ENCODE data around the gene ZP4.

The ZP4 gene, protein sequence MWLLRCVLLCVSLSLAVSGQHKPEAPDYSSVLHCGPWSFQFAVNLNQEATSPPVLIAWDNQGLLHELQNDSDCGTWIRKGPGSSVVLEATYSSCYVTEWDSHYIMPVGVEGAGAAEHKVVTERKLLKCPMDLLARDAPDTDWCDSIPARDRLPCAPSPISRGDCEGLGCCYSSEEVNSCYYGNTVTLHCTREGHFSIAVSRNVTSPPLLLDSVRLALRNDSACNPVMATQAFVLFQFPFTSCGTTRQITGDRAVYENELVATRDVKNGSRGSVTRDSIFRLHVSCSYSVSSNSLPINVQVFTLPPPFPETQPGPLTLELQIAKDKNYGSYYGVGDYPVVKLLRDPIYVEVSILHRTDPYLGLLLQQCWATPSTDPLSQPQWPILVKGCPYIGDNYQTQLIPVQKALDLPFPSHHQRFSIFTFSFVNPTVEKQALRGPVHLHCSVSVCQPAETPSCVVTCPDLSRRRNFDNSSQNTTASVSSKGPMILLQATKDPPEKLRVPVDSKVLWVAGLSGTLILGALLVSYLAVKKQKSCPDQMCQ

GRCh38 chr1:237890822-237891221 is at the start of gene ZP4:
Gene ZP4, minus strand, starts transcription at chr1:237890922. Its CDS starts 287 bp downstream, at chr1:237890635.
- TF ChIP-seq BACH2 (CRISPR knock-in tag; IDR thresholded peaks at IDR 0.05; ENCODE audit: borderline replicate concordance) (no peak), RARB (CRISPR knock-in tag; IDR thresholded peaks at IDR 0.05) (no peak), CSDC2 (CRISPR knock-in tag; IDR thresholded peaks at IDR 0.05) (no peak), ZNF8 (CRISPR knock-in tag; IDR thresholded peaks at IDR 0.05) (no peak), TOX (CRISPR knock-in tag; IDR thresholded peaks at IDR 0.05; ENCODE audit: borderline replicate concordance) (no peak), POU6F1 (CRISPR knock-in tag; IDR thresholded peaks at IDR 0.05; ENCODE audit: borderline replicate concordance, low read depth) (no peak), ZNF565 (CRISPR knock-in tag; conservative IDR thresholded peaks at IDR 0.05; ENCODE audit: low read depth) (no peak), ARNTL (CRISPR knock-in tag; IDR thresholded peaks at IDR 0.05; ENCODE audit: borderline replicate concordance, low read depth) (no peak), SNAI2 (CRISPR knock-in tag; IDR thresholded peaks at IDR 0.05) (no peak), ZC3H10 (CRISPR knock-in tag; IDR thresholded peaks at IDR 0.05) (no peak), CSRNP3 (CRISPR knock-in tag; IDR thresholded peaks at IDR 0.05) (no peak), ZFP30 (CRISPR knock-in tag; IDR thresholded peaks at IDR 0.05) (no peak), PPARA (CRISPR knock-in tag; IDR thresholded peaks at IDR 0.05; ENCODE audit: borderline replicate concordance) (no peak), ZFP3 (CRISPR knock-in tag; IDR thresholded peaks at IDR 0.05) (no peak), ESRRG (CRISPR knock-in tag; IDR thresholded peaks at IDR 0.05) (no peak), PATZ1 (CRISPR knock-in tag; IDR thresholded peaks at IDR 0.05; ENCODE audit: borderline replicate concordance) (no peak)
- TF ChIP-seq, protein P1, sequence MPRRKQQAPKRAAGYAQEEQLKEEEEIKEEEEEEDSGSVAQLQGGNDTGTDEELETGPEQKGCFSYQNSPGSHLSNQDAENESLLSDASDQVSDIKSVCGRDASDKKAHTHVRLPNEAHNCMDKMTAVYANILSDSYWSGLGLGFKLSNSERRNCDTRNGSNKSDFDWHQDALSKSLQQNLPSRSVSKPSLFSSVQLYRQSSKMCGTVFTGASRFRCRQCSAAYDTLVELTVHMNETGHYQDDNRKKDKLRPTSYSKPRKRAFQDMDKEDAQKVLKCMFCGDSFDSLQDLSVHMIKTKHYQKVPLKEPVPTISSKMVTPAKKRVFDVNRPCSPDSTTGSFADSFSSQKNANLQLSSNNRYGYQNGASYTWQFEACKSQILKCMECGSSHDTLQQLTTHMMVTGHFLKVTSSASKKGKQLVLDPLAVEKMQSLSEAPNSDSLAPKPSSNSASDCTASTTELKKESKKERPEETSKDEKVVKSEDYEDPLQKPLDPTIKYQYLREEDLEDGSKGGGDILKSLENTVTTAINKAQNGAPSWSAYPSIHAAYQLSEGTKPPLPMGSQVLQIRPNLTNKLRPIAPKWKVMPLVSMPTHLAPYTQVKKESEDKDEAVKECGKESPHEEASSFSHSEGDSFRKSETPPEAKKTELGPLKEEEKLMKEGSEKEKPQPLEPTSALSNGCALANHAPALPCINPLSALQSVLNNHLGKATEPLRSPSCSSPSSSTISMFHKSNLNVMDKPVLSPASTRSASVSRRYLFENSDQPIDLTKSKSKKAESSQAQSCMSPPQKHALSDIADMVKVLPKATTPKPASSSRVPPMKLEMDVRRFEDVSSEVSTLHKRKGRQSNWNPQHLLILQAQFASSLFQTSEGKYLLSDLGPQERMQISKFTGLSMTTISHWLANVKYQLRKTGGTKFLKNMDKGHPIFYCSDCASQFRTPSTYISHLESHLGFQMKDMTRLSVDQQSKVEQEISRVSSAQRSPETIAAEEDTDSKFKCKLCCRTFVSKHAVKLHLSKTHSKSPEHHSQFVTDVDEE (CRISPR knock-in tag; IDR thresholded peaks at IDR 0.05) = no peak
- TF ChIP-seq, protein P2, sequence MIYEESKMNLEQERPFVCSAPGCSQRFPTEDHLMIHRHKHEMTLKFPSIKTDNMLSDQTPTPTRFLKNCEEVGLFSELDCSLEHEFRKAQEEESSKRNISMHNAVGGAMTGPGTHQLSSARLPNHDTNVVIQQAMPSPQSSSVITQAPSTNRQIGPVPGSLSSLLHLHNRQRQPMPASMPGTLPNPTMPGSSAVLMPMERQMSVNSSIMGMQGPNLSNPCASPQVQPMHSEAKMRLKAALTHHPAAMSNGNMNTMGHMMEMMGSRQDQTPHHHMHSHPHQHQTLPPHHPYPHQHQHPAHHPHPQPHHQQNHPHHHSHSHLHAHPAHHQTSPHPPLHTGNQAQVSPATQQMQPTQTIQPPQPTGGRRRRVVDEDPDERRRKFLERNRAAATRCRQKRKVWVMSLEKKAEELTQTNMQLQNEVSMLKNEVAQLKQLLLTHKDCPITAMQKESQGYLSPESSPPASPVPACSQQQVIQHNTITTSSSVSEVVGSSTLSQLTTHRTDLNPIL (CRISPR knock-in tag; IDR thresholded peaks at IDR 0.05; ENCODE audit: low read depth) = no peak
- no peak for ATAC-seq

DNA sequence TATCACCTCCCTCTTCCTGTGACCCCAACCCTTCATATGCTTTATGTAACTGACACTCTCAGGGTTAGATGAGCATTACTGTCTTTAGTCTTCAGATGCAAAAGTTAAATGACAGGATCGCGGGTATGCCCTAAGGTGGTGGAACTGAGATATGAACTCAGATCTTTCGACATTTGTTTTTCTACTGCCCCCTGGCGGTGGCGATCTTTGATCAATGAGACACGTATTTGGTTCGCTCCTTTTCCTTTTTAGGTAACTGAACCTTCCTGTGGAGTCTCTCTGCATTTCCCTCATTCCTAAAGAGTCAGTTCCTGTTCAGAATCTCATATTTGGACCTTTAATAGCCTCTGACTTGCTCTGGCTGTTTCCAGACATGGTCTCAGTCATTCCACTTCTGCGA is 47.8 kb upstream of the ZP4 start:
- no peak for ATAC-seq

DNA sequence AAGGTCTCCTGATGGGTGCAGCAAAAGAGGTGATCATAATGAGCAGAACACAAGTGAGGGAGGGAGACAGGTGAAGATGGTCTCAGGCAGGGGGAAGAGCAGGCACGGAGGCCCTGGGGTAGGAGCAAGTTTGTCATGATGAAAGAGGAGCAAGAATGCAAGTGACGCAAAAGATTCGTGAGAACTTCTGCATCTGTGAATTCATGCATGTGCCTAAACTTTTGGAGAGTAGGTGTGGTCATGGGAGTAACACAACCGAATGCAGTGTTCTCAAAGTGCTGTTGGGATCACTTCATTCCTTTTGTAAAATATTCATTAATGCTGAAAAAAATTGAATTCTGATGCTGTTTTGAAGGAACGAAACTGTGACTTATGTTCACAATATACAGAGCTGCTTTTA is 47.3 kb upstream of the ZP4 start:
- no peak for ATAC-seq
- no peak for TF ChIP-seq ISL1 (CRISPR knock-in tag; IDR thresholded peaks at IDR 0.05)
- TF ChIP-seq ZC3H10 (CRISPR knock-in tag; IDR thresholded peaks at IDR 0.05) = no peak
- TF ChIP-seq BACH2 (CRISPR knock-in tag; IDR thresholded peaks at IDR 0.05; ENCODE audit: borderline replicate concordance) = no peak
- TF ChIP-seq OSR1 (CRISPR knock-in tag; IDR thresholded peaks at IDR 0.05) = no peak
- TF ChIP-seq, protein P1 (CRISPR knock-in tag; IDR thresholded peaks at IDR 0.05) = no peak
- no peak for TF ChIP-seq SNAI2 (CRISPR knock-in tag; IDR thresholded peaks at IDR 0.05)
- TF ChIP-seq PPARA (CRISPR knock-in tag; IDR thresholded peaks at IDR 0.05; ENCODE audit: borderline replicate concordance) = no peak

More for the DNA sequence above, 47.8 kb upstream of the ZP4 start:
- no peak for TF ChIP-seq ZNF70 (CRISPR knock-in tag; IDR thresholded peaks at IDR 0.05)
- no peak for TF ChIP-seq ZFP30 (CRISPR knock-in tag; IDR thresholded peaks at IDR 0.05)
- TF ChIP-seq ZC3H10 (CRISPR knock-in tag; IDR thresholded peaks at IDR 0.05) = no peak
